SK-N-MC (cell line): ENCODE data around the gene MYZAP.

Source experiments
- EZH2 ChIP-seq: fragments of 200-600 bp; sonication (generic); IDR thresholded peaks from one replicate; pipeline ENCODE4 v1.6.1; 2017; ENCODE audit warnings: antibody characterized with exemption
- FOXP2 ChIP-seq: optimal IDR thresholded peaks from 2 replicates; pipeline ENCODE3; 2011; ENCODE audit warnings: mild to moderate bottlenecking, moderate library complexity; ENCODE audit not compliant: insufficient read depth; ENCODE audit errors: extremely low read length, control extremely low read depth
- POLR2AphosphoS5 ChIP-seq: IDR thresholded peaks from 2 replicates; pipeline ENCODE4 v1.6.1; 2012; ENCODE audit warnings: mild to moderate bottlenecking, low read depth, low read length, borderline replicate concordance

DNA sequence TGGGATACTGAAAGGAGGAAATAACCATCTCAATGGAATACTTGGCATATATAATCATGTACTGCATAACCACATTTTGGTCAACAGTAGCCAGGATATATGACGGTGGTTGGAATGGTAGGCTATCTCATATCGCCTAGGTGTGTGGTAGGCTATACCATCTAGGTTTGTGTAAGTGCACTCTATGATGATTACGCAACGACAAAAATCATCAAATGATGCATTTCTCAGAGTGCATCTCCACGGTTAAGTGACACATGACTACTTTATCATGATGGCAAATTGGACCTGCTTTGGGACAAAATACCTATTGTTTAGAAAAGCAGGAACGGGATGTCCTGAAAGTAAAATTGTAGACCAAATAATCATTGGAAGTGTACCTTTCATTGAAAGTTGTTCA, 2.8 kb downstream of the MYZAP start:
- no peak for TF ChIP-seq POLR2AphosphoS5
- no peak for TF ChIP-seq EZH2
- TF ChIP-seq FOXP2, result no peak
